ENCODE measurements around the gene PARD3B. TPM values are rescaled to one million over a fixed set of nuclear protein-coding genes. Genes with fewer than 3 reads are reported as not detected.
"Not testable (repeated sequence)": the region's sequence is repeated elsewhere in the genome, so short reads cannot be mapped to it uniquely, and the experiment has no call there.

PARD3B gene
- polyA plus RNA-seq, 1 donor: 37.4 TPM

DNA sequence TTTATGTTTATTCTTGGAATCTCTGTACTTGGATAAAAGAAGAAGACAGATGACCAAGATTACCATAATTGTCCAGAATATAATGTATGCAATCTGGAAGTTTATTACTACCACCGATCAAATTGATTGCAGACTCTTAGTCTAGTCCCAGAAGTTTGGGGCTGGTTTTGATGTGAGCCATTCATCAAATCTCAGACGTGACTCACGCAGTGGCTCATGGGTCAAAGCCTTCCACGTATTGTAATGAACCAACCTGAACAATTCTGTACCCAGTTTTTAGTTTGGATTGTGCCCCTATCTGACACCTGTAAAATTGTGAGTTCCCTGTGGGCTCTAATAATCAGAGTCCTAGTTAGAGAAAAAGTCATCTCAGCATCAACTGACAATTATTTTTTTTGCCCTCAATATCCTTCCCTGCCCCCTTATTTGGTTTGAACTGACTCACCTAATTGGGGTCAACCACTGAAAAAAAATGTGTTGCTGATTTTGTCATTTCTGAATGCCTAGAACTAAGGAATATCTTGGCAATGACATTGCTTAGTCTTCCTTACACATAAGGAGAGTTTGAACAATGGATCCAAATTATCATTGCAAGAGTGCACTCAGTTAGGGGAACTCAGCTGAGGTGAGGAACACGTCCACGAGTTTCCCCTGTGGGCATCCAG lies 917.5 kb downstream of the PARD3B start:
- DNase-seq: no peak

DNA sequence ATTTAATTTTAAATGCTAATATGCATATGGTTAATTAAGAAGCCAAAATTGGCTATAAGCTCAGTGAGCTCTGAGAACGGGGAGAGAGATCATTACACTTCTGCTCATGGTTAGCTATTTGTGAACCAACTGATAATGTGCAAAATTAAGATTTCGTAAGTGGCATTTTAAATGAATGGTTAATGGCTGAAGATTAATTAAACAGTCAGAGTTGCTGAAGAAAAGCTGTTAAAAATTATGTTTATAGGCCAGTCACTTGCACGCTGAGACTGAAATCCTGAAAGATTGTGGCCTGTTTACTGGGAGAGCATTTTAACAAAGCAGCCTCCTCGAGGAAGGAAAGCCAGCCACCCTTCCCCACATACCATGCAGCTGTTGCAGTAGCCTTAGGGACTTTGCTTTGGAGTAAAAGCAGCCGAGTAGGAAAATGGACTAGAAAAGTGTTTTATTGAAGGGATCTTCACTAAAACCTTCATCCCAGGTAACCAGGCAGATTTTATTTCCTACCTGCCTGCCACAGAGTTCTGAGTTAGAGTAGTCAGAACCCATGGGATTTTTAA lies 918.3 kb downstream of the PARD3B start:
- DNase-seq: no peak

DNA sequence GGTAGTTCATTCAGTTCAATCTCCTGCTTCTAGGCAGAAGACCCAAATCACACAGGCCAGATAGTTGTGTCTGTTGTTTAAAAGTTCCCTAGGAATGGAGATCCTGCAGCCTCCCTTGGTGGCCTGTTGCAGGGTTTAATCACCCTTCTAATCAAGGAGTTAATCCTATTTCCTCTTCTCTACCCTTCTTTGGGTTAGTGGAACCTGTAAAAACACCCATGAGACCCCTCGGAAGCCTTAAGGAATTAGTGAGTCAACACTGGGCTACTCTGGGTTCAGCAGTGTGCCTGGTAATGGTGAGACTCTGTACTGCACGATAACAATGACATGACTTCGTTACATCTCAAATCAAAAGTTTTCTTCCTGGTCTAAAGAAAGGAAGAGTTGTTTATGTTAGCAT lies 919.4 kb downstream of the PARD3B start:
- no peak for DNase-seq

DNA sequence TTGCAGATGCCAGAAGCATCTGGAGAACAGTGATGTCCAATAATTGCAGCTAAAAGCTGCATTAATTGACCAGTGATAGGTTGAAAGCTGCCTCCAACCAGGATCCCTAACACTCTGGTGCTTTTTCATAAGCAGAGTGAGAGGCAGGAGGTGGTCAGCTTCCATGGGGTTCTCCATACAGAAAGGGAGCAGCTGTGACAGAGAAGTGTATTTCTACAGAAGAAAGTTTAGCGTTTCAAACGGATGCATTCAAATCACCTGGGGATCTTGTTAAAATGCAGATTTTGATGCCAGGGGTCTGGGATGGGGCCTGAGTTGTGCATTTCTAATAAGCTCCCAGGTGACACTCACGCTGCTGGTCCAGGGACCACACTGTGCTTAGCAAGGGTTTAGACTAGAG lies 920.5 kb downstream of the PARD3B start:
- DNase-seq: no peak

DNA sequence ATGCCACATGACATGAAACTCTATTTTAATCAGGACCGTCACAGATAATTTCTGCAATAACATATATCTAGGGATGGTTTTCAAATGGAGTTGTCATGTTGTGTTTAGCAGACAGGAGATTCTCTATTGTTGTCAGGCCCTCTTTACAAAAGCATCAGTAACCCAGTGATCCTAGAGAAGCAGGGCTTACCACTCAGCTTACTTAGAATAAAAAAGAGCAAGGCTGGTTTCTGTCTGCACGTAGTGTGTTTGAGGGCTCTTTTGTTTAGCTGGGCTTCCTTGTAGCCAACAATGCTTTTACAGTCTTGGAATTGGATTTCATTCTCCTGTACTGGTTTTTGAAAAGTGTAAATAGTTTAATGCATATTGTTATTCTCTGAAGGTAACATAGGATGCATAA lies 926.5 kb downstream of the PARD3B start:
- no peak for DNase-seq

DNA sequence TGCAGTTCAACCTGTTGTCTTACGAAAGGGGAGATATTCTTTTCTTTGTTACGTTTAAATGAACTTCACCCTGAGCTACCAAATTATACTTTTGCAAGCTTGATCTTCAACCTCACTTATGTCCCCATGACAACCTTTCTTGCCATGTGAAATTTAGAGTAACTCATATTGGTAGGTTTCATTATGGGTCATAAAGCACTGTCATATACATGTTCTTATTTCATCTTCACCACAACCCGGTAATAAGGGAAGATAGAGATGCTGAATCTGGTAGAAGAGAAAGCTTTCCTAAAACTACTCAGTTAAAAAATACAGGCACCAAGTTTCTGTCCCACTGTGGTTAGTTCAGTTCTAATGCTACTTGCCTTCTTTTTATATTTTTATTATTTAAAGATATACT lies 928.5 kb downstream of the PARD3B start:
- DNase-seq: no peak

DNA sequence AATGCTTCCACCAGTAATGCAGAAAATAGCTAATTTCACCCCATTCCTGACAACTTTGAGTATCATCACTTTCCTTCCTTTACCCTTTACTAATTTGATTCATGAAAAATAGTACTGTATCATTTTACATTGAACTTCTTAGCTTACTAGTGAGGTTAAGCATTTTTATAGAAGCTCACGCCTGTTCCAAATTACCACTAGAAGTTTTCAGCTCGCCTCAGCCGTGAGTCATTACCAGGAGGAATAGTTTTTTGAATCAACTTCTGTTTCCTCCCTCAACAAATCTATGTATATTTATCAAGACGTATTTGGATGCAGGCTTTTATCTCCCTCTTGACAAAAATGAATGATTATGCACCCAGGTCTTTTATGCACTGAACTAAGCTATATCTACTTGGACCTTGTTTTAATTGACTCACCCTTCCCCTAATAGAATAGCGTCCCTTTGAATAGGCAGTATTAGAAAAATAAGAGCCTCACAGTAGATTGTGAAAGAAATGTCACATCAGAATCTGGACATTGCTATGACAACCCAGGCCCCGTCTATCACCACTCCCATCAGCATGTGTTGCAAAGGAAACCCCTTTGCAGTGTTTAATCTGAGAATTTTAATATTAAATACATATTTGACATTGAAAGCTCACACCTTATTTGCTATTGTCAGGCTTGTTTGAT lies 929.6 kb downstream of the PARD3B start:
- no peak for DNase-seq

DNA sequence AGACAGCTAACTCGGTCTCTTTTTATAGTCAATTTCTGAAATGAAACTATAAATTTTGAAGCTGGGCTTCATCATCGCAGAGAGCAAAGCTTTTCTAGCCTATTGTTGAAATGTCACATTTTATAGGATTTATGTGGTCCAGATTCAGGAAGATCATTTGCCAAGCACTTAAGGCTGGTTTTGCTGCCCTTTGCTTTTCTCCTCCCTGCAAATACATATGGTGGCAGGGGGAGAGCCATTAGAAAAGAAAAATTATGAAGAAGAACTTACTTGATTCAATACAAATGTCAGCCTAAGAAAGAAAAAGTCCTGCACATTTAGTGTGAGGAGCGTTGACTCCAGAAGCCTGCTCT lies 930.1 kb downstream of the PARD3B start:
- DNase-seq: no peak

DNA sequence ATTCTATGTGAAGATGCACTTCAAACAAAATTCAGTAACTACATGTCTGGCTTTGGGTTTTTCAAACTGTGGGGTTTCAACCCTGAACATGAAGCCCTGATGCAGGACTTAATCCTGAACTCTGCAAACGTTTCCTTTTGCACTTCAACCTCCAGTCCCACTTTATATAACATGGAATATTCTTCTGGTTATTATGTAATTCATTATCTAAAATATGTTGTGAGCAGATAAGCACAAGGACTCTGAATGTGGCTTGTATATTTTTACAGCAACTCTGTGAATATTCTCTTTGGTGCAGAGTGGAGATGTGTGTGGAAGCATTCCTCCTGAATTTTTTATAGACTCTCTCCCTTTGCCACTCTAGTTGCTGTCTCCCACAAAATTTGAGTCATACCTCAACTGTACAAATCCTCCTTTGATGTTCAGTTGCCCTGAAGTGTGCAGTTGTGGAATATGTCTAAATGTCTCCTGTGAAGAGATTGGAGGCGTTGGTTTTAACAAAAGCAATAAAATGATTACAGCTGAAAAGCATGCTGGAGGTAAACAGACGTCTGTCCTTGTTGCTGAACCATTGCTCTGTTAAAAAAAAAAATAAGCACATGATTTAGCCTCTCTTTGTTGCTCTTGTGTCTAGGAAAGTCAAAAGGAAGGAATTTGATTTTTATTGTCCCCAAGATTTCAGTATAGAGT lies 931.9 kb downstream of the PARD3B start:
- DNase-seq: no peak

DNA sequence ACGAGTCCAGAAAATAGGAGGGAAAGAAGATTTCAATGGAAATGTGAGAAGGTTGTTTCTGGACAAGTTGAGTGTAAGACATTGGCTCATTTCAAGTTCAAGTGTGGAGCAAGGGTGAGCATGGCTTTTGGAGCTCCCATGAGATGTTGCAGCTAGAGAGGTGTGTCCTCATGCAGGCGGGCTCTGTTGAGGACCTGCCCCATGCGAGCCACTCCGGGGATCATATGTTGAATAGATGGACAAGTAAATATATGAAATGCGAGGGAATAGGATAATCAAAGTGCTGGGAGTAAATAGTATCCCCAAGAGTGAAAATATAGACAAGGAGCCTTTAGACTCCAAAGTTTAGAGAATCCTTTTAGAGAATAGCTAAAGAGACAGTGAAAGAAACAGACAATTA lies 936.6 kb downstream of the PARD3B start:
- DNase-seq: no peak

DNA sequence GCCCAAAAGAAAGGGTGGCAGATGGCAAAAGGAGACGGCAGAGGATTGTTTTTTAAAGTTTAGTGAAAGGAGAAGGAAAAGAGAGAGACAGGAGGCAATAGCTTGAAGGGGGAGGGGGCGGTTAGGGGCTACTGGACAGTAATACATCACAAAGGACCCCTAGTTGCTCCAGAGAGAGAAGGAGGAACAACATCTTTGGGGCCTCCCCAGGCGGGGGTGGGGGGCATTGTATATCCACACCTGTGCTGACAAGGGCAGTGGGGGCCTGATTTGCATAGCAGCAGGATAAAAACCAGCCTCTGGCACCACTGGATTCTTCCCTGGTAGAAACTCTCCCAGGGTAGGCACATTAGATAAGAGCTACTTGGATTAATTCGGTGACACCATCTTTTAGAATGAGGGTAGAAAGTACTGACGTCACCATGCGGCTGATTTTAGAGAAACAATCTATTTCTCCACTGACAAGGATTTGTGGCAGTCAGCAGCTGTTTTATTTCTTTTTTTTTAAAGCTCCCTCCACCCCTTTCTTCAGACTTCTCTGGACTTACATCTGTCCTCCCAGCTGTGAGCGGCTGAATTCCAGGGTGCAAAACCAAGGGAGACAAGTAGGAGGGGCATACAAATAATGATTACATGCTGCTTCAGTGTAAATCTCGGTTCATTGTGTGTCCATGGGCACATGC lies 937.3 kb downstream of the PARD3B start:
- DNase-seq: no peak

DNA sequence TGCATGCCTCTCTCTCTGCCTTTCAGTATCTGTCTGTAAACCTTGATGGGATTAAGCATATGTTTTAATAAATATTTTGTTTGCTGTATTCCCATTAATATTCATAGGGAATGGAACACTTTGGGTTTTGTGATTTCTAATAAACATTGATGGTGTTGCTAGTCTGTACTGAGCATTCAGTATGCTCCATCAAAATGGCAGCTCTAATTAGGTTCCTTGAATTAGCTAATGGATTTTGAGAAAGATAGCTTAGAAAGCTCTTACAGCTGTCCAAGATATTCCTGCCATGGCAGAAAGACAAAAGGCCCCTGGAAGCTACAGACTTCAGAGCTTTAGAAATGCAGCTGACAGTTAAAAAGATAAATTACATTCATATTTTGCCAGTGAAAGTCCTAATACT lies 937.8 kb downstream of the PARD3B start:
- DNase-seq: no peak

DNA sequence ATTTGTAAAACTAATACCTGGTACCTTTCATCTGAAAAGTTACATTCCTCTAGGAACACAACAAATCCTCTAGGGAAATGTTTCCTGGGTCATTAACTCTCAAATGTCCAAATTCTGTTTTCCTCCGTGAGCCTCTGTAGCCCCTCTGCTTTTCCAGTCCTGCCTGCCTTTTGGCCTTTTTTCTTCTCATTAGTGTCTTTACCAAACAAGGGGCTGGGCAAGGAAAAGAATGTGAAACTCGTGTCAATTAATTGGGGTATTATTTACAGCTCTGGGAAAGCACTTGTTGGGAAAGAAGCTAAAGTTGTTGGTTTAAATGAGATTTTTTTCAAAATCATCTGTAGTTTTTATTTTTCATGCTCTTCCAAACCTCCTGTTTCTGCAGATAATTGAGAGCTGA lies 938.9 kb downstream of the PARD3B start:
- DNase-seq: no peak

DNA sequence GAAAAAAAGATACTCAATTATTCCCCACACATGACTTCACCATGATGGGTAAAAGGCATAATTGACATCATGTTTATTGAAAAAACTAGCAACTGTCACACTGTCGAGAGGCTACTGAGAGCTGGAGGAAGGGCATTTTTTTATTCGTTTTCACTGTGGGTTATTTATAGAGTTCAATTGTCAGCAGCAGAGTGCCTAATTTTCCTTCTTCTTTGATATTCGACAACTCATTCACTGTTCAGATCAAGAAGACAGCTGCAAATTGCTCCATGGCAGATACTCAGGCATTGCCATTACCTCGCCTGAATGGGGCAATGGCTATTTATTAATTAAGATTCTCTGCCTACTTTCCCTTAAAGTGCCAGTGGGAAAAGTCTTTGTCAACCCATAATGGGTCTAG lies 939.5 kb downstream of the PARD3B start:
- no peak for DNase-seq

DNA sequence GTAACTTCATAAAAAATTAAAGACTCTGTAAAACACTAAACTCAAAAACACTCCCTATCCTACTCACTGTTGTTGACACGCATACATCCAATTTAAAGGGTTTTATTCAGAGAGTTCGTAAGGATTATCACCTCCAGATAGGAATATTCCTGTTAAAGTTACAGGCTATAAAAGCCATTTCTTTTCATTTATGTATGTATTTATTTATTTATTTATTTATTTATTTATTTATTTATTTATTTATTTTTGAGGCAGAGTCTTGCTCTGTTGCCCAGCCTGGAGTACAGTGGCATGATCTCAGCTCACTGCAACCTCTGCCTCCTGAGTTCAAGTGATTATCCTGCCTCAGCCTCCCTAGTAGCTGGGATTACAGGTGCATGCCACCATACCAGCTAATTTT lies 948.3 kb downstream of the PARD3B start:
- DNase-seq: not testable (repeated sequence)

DNA sequence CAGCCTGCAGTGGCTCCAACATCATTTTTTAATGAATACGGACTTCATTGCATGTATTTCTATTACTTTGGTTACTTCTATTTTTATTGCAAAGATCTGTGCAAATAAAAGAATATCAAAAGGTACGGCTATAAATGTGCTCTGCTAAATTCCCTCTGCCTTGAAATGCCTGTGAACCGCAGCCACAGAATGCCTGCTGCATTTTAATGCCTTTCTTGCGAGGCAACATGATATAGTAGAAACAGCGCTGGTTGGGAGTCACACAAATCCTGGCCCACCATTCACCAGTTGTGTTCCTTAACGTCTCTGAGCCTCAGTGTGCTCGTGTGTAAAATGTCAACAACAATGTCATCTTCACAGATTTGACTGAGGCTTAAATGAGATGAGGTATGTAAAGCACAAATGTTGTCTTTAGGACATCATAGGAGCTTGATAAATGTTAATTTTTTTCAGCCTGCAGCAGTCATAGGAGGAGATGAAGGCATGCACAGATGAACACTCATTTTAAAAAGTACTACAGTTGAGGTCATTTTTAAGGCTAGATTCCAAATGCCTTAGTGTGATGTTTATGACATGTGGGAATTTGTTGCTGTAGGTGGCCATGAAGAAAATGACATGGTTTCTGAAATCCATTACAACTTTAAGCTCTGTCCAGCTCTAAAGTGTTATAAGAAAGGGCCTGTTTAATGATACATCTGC lies 949.4 kb downstream of the PARD3B start:
- no peak for DNase-seq

DNA sequence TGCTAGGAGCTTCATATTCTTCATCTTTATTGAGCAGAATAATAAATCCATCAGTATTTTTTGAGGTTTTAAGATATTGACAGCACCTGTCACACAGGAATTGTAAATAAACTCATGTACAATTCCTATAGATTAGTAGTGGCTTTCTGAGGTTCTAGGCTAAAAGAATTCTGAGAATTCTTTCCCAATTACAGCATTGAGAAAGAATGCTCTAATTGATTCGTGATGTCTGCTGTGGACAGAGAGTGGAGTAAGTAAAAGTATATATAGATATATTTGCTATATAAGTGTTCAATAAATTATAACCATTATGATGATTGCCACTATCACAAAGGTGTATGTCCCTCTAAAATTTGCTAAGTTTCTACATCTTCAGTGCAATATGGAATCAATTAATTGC lies 950.5 kb downstream of the PARD3B start:
- DNase-seq: no peak

DNA sequence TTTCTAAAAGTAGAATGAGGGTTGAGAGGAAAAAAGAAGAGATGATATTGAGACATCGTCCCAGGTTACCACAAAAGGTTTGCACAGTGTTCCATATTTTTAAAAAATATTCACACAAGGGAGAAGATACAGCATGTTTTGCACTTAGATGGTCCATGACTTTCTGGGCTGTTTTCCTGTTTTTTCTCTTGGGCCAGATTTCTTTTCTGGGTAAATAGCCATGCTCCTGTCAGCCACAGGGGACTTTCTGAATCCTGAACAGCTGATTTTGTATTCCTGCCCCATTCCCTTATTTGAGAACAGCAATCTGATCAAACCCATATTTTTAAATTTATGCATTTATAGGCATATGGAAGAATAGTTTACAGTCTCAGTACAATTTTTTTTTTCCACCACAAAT lies 951.1 kb downstream of the PARD3B start:
- no peak for DNase-seq

DNA sequence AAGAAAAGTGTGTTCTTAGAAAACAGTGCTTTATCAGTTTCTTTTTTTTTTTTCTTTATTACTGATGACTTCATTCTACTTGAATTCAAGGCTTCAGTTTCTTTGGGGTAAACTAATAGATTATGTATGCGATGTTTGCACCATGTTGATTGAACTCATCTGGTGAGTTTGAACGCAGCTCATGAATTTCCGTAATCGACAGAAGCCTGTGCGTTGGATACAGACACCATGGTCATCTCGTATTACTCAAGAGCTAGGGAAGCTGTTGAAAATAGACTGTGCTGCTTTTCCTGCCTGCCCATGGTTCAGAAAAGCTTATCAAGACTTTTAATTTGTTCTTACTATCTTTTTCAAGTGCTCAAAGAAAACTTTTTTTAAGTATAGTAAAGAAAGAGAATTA lies 951.5 kb downstream of the PARD3B start:
- no peak for DNase-seq

DNA sequence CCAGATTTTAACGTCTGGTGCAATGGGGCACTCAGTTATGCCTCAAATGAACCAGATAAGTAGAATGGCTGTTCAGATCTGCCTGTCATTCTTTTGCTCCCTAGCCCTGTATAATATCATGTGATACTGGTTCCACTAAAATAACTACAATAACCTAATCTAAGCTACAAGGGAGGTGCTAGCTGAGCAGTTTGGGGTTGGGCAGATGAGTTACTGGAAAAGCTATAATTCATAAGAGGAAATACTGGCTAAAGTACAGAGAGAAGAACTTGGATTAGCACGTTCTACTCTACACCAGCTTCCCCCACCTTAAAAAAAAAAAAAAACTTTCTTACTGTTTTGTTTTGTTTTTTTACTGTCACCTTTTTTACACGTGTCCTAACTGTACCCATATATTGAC lies 953.7 kb downstream of the PARD3B start:
- DNase-seq: no peak

DNA sequence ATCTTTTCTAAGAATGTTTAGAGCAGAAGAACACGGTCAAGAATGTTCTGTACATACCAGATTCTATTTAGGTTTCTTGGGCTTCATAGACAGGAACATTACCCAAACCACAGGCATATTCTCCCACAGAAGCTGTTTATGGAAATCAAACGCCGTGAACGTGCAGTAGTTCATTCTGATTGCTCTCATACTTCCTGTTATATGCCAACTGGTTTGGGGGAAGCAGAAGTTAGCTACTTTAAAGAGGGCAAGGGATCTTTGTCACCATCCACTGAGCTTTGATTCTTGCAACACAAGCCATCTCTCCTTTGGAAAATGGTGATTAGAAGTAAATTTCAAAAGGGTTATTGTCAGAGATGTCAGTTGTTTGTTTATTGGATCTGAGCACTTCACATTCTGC lies 954.8 kb downstream of the PARD3B start:
- DNase-seq: no peak

DNA sequence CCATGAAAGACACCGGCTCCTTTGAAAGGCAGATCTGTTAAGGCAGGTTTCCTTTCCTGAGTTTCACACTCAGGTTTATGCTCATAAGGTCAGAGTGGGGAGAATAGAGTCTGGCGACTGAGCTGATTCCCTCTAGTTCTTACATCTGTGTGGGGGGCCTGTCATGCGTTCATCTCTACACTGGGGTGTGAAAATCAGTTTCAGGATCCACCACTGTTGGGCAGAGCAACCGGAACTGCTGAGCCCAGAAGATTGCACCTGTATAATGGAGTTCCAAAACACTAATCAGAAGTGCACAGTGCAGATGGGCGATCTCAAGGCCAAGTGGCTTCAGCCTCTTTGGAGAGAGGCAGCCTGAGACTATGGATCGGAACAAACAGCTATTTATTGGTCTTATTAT lies 955.7 kb downstream of the PARD3B start:
- DNase-seq: no peak

All from left kidney (tissue), 2 donors.